HG03064 (cell line): Measurements from ENCODE around the gene ACHE.
A peak's percentile ranks its signal among the peaks of the same experiment; 100 is the strongest.

Source experiments
- ATAC-seq: cut with Tn5 transposase; IDR thresholded peaks from one replicate; pipeline ENCODE4 v1.9.1; 2021; ENCODE audit warnings: low read depth; ENCODE audit not compliant: unreplicated experiment

The ACHE gene

DNA sequence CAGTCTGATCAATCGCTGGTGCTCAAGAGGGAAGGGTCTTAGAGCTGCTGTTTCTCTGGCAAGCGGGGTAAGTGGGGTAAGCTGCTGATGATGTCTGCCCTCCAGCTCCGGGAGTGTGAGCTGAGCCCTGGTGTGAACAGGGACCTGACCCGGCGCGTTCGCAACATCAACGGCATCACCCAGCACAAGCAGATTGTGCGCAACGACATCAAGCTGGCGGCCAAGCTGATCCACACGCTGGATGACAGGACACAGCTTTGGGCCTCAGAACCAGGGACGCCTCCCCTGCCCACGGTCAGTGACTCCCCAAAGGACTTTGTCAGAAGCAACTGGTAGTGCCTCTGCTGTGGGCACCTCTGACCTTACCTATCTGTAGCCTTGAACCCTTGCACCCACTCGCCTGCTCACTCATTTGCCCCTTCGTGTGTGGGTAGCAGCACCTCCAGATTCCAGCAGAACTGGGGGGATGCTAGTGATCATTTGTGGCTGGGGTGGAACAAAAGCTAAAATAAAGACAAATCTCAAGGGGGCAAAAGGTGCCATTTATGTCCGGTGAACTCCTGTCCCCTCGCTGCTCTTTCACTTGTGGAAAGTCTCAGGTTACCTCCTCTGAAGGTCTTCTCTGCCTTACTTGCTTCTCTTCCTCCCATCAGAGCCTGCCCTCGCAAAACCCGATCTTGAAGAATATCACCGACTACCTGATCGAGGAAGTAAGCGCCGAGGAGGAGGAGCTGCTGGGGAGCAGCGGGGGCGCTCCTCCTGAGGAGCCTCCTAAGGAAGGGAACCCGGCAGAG is 9.3 kb downstream of the ACHE start:
- ATAC-seq, result no peak

DNA sequence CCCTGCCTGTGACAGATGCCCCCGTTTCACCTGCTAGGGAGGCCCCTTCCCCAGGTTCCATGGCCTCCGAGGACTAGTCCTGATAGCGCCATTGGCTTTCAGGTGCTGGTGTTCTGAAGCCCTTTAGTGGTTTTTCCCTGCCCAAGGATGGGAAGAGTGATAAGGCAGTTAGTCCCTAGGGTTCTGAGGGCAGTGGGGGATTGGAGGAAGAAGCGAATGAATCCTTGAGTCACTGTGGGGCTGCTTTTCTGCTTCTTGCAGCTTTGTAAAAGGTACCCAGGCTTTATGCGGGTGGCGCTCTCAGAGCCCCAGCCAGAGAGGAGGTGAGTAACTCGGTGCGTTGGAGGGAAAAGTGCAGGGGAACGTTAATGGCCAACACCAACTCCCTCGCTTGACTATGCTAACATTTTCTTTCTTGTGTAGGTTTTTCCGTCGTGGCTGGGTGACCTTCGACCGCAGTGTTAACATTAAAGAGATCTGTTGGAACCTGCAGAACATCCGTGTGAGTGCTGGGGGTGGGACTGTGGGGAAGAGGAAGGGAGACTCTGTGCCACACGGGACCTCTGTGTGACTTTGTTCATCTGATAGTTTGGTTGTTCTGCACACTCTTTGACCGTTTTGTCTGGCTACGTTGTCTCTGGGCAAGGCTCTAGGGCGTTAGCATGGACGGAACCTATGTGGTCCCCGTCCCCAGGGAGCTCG is 10.1 kb downstream of the ACHE start:
- no peak for ATAC-seq

DNA sequence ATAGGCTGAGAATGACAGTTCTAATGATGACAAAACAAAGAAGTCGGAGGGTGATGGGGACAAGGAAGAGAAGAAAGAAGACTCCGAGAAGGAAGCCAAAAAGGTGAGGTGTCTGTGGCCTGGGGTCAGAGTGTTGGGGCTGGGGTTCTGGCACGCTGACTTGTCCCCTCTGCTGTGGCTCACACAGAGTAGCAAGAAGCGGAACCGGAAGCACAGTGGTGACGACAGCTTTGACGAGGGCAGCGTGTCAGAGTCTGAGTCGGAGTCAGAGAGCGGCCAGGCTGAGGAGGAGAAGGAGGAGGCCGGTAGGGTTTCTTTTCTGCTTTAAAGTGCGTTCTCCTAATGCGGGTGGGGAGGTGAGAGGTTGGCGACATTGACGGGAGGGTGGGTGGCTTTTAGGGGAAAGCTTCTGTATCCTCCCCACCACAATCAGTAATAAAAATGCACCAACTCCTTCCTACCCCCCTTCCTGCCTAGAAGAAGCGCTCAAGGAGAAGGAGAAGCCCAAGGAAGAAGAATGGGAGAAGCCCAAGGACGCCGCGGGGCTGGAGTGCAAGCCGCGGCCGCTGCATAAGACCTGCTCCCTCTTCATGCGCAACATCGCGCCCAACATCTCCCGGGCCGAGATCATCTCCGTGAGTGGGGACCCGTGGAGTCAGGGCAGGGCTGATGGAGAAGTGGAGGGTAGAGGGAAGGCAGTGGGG is 10.8 kb downstream of the ACHE start:
- ATAC-seq, result no peak

DNA sequence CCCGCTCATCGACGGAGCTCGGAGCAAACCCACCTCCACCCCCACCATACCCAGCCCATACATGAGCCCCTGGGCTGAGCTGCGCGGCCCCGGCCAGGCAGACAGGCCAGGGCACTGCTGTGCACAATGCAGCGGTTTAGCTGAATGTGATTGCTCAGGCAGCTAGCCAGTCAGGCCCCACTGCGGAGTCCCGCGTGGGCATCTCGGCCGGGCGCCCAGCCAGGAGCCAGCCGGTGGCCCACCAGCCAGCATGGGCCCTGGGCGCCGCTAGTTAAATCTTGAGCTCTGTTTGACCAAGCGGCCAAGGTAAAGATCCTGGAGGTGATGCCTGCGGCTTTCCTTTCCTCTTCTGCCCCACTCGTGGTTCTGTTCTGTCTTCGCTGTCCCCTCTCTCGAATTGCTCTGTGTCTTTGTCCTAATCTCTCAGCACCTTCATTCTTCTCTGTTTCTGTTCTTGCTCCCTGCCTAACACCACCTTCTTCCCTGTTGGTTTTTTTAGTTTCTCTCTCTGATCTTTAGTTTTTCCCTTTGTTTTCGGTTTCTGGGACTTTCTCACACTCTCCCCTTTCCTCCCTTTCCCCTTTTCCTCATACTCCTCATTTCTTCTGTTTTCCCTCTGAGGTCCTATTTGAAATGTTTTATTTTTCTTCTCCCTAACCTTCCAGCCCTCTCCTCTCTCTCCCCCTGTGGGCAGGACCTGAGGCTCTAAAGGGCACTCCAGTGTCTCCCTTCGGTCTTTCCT is 12.7 kb downstream of the ACHE start:
- no peak for ATAC-seq

DNA sequence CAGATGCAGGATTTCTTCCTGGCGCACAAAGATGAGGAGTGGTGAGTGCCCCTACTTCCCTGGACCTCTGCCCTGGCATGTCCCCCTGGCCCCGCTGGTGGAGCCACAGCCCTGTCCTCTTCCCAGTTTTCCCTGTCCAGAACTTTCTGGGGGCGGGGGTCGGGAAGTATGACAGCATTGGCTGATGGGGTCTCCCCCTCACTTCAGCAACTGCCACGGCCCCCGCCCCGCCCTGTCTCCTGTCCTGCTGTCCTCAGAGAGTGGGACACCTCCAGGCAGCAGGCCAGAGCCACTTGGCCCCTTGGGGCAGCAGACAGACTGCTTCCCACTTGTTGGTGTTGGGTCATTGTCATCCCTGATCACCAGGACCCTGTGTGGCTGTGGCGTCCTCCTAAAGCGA is 13.5 kb downstream of the ACHE start:
- no peak for ATAC-seq

DNA sequence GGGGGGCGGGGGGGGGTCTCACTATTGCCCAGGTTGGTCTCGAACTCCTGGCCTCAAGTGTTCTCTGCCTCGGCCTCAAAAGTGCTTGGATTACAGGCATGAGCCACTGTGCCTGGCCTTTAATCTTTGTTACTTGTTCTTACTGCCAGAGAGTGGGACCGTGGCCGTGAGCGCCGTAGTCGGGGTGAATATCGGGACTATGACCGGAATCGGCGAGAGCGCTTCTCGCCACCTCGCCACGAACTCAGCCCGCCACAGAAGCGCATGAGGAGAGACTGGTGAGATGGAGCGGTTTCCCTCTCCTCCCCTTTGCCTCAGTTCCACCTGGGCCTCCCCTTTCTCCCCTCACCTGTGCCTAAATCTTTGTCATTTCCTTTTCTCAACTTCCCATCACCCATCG is 14.6 kb downstream of the ACHE start:
- no peak for ATAC-seq

DNA sequence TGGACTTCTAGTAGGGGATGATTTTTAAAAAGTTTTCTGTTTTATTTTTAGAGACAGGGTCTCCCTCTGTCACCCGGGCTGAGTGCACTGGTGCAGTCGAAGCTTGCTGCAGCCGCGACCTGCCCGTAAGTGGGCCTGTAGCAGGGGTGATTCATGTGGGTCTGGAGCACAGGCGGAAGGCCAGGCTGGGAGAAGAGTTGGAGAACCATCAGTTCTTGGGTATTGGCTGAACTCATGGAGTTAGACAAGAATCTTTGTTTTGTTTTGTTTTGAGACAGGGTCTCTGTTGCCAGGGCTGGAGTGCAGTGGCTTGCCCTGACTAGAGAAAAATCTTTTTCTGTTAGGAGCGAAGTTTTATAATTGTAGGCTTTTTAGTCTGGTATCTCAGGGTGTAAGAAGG is 15.0 kb downstream of the ACHE start:
- no peak for ATAC-seq

DNA sequence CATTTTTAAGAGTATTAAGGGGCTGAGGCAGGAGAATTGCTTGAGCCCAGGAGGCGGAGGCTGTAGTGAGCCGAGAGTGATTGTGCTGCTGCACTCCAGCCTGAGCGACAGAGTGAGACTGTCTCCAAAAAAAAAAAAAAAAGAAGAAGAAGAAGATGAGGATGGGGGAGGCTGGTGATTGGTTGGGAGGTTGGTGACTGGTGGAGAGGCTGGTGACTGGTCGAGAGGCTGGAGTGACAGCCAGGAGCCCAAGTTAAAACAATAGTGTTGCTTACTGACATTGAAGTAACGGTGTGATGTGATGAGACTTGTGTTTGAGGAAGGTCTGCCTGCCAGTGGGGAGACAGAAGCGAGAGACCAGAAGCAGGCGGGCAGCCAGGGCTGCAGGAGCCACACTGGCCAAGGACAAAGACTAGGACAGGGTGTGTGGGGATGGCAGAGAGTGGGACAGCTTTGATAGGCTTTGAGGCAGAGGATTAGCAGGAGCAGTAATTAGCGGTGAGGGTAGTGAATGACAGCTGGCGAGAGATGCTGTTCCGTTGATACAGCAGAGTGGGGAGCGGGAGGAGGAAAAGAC is 15.9 kb downstream of the ACHE start:
- no peak for ATAC-seq

DNA sequence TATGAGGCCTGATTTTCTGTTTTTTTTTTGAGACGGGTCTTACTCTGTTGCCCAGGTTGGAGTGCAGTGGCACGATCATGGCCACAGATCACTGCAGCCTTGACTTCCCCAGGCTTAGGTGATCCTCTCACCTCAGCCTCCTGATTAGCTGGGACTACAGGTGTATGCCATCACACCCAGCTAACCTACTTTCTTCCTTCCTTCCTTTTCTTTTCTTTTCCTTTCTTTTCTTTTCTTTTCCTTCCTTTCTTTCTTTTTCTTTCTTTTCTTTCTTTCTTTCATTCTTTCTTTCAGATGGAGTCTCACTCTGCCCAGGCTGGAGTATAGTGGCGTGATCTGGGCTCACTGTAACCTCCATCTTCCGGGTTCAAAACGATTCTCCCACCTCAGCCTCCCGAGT is 17.0 kb downstream of the ACHE start:
- no peak for ATAC-seq

DNA sequence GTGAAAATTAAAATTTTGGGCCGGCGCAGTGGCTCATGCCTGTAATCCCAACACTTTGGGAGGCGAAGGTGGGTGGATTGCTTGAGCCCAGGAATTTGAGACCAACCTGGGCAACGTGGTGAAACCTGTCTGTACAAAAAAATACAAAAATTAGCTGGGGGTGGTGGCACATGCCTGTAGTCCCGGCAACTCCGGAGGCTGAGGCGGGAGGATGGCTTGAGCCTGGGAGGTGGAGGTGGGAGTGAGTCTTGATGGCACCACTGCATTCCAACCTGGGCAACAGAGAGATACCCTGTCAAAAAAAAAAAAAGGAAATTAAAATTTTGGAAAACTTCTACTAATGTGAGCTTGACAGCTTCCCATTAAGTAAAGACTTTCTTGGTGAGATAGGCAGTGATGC is 17.7 kb downstream of the ACHE start:
- no peak for ATAC-seq

DNA sequence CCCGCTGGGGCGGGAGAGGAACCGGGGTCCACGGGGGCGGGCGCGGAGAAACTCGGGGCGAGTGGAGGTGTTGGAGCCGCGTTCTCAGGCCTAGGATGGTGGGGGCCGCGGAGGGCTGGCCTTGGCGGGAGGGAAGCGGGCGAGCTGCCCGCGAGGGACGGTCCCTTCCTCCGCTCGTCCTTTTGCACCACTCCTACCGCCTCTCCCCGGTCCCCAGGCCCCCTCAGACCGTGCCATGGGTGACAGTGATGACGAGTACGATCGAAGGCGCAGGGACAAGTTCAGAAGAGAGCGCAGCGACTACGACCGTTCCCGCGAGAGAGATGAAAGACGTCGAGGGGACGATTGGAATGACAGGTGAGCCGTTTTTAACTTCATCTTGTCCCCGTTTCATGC is 20.3 kb downstream of the ACHE start:
- ATAC-seq, result peak; percentile 36

DNA sequence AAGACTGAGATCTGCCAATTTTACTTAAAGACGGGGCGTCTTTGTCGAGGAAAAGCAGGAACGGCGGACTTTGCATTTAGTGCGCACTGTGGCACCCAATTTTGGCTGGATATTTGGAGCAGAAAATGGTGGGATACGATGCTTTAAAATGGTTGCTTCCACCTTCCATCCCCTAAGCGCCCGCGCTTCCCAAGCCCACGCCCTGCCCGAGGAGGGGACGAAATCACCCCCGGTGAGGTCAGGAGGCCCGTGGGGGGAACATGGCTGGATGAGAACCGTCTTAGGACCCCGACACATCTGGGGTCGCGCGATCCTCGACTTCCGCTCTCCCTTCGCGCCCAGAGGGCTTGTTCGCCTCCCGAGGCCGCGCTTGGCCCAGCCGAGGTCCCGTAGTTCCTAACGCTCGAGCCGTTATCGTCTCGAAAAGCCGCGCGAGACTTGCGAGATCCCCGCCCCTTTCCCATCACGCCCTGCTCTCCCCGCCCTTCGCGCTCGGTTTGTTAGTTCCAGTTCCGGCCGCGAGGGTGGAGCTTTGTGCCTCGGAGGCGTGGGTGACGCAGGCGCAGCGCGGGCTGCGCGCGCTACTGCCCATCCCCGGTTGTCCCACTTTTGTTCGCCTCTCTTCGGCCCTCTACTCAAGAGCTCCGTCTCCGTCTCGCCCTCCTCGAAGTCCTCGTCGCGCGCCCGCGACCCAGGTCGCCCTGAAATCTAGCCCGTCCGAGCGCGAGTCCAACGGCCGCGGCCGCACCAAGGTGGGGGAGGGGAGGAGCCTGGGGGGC is 20.9 kb downstream of the ACHE start, which contains the start of gene SRRT:
Gene SRRT, plus strand, starts transcription at position 527 of the 779 bp plus-strand sequence. CDS start 488 bp downstream, outside the sequence.
- ATAC-seq, result peak; percentile 75

DNA sequence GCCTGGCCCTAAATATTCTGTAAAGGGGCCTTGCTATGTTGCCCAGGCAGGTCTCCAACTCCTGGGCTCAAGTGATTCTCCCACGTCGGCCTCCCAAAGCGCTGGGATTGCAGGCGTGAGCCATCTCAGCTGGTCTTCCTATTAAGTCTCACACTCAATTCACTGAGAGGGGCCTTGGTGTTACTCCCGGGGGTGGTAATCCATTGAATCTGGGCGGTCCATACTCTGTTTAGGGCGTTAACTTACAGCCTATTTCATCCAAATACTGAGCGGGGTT is 21.4 kb downstream of the ACHE start:
- ATAC-seq, result no peak

DNA sequence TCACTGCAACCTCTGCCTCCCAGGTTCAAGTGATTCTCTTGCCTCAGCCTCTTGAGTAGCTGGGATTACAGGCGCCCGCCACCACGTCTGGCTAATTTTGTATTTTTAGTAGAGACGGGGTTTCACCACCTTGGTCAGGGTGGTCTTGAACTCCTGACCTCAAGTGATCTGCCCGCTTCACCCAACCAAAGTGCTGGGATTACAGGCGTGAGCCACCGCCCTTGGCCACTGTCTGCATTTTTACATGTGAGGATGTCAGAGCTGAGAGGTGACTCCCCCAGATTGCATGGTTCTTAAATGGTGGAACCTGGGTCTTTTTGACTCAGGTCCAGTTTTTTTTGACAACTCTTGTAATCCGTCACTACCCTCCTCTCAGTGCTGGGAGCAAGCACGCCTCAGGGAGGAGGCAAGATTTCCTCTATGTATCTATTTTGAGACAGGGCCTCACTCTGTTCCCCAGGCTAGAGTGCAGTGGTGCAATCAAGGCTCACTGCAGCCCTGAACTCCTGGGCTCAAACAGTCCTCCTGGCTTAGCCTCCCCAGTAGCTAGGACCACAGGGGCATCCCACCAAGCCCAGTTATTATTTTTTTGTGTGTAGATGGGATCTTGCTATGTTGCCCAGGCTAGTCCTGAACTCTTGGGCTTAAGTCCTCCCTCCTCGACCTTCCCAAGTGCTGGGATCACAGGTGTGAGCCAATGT is 21.9 kb downstream of the ACHE start:
- ATAC-seq, result no peak

DNA sequence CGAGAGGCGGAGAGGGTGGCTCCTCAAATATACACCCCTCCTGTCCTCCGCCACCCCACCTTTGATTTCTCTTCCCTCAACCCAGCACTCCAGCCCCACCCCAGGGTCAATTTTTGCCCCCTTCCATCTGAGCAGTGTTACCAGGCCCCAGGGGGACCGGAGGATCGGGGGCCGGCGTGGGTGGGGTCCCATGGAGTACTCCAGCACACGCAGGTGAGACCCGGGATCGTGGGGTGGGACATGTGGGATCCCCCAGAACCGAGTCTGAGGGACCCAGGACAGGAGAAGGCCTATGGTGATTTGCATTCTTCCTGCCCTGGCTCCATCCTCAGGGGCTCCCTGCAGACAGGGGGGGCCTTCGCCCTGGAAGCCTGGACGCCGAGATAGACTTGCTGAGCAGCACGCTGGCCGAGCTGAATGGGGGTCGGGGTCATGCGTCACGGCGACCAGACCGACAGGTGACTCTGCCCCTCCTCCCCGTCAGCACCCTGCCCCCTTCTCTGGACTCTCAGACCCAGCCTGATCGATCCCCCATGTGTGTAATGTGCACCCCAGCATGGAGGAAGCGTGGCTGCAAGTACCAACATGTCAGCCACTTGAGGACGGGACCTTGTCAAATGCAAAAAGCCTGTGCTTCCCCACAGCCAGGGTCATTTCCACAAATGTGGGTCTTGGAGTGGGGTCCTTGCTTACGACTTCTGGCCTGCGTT is 27.8 kb downstream of the ACHE start:
- no peak for ATAC-seq

DNA sequence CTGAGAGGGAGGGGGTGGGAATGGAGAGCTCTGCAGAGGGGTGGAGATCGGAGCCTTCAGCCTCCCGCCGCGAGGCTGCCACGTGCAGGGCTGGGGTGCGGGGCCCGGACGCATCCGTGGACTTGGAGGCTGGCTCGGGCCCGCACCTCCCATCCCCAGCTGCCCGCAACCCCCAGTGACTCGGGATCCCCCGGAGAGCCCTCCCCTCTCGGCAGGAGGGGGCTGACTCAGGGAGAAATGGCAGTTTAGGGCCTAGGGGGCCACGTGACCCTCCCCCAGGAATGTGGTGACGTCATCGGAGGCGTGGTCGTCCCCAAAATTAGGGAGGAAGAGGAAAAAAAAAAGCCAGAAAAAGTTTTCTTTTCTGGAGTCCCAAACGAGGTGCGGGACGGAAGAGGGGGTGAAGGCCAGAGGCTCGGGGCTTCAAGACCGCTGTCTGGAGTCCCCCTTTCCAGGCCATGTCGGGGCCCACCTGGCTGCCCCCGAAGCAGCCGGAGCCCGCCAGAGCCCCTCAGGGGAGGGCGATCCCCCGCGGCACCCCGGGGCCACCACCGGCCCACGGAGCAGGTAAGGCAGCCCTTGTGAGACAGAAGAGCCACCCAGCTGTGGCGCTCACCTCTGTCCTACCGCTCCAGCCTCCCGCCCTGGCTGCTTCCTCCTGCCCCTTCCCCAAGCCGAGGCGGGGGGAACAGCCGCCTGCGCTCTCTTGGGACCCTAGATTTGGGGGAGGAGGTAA is 28.5 kb downstream of the ACHE start, which contains the start of gene TRIP6:
Gene TRIP6, plus strand, starts transcription at position 348 of the 736 bp plus-strand sequence. Its CDS starts 111 bp downstream, at position 459.
- no peak for ATAC-seq

DNA sequence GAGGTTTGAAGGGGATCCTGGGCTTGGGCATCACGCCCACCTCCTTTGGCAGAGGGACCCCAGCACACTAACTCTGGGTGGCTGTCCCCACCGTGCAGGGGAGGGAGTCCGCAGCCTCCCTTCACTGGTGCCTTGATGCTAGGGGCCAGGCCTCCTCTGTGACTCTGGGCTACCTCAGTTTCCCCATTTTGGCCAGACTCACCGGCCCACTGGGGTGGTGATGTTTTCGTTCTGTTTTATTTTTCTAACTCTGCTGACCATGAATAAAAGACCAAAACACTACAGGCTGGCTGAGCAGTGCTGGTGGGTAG is 29.0 kb downstream of the ACHE start:
- ATAC-seq, result no peak
